Muscle layer of colon (tissue), 2 donors: ENCODE results near the gene PDE3A.

ENCODE experiments used
- H3K27ac ChIP-seq: one replicate; pipeline ENCODE4 v1.7.0; 2013; ENCODE audit warnings: low read depth, mild to moderate bottlenecking, low read length, moderate library complexity
- H3K27me3 ChIP-seq, 2 donors: one replicate each; pipeline ENCODE4 v1.7.0; 2013; ENCODE audit warnings: low read length in 2 of 2, mild to moderate bottlenecking in 2 of 2; ENCODE audit not compliant: insufficient read depth in 2 of 2, control insufficient read depth in 1 of 2
- H3K36me3 ChIP-seq: one replicate; pipeline ENCODE4 v1.7.0; 2013; ENCODE audit warnings: mild to moderate bottlenecking, low read length; ENCODE audit not compliant: insufficient read depth
- H3K4me1 ChIP-seq: one replicate; pipeline ENCODE4 v1.7.0; 2013; ENCODE audit warnings: mild to moderate bottlenecking, low read length; ENCODE audit not compliant: insufficient read depth
- H3K4me3 ChIP-seq, 2 donors: one replicate each; pipeline ENCODE4 v1.7.0; 2013; ENCODE audit warnings: low read length in 2 of 2, low read depth in 1 of 2, mild to moderate bottlenecking in 1 of 2, moderate library complexity in 1 of 2
- H3K9ac ChIP-seq: one replicate; pipeline ENCODE4 v1.7.0; 2013; ENCODE audit warnings: low read length
- H3K9me3 ChIP-seq: one replicate; pipeline ENCODE4 v1.7.0; 2013; ENCODE audit warnings: mild to moderate bottlenecking, low read length
- donor health status: abdominal sarcoma.
- donor health status: Adenocarcinoma of cecum.

PDE3A gene

DNA sequence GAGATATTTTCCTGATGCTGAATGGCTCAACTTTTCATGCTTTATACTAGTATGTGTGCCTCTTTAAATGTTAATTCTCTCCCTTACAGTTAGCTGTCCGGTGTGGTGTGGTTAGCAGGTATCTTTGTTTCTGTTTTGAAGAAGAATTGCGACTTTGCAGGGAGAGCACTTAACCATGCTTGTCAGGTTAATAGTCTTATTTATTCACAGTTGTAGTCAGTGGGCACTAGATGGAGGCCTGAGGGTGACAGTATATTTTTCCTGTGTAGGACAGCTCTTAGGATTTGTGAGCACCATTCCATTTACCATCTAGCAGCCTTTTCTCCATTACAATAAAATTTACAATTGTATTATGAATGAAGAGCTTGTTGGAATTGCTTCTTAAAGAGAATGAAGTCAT, 34.9 kb downstream of the PDE3A start:
- peaks cover 10% of the 10 kb centered on the region for H3K4me1 ChIP-seq
- H3K9me3 ChIP-seq, result no peaks in the 10 kb centered on the region
- H3K36me3 ChIP-seq, result no peaks in the 10 kb centered on the region
- no peak overlapping the region for H3K27ac ChIP-seq
- no peaks in the 10 kb centered on the region for H3K27me3 ChIP-seq
- H3K9ac ChIP-seq, result no peak overlapping the region
- no peak overlapping the region for H3K4me3 ChIP-seq

GRCh38 chr12:20404576-20405346, 36.4 kb downstream of the PDE3A start:
- H3K27ac ChIP-seq, result no peak overlapping the region
- H3K9ac ChIP-seq, result no peak overlapping the region
- H3K27me3 ChIP-seq, result no peaks in the 10 kb centered on the region
- no peaks in the 10 kb centered on the region for H3K36me3 ChIP-seq
- H3K4me3 ChIP-seq, result no peak overlapping the region
- H3K4me1 ChIP-seq, result peaks cover 14% of the 10 kb centered on the region
- no peaks in the 10 kb centered on the region for H3K9me3 ChIP-seq

GRCh38 chr12:20409607-20410377, 41.5 kb downstream of the PDE3A start:
- Histone ChIP-seq H3K9ac (no peak overlapping the region), H3K36me3 (no peaks in the 10 kb centered on the region), H3K27ac (no peak overlapping the region), H3K4me3 (no peak overlapping the region), H3K4me1 (peaks cover 21% of the 10 kb centered on the region), H3K27me3 (no peaks in the 10 kb centered on the region), H3K9me3 (no peaks in the 10 kb centered on the region)

GRCh38 chr12:20410734-20411133, 42.4 kb downstream of the PDE3A start:
- Histone ChIP-seq H3K27me3 (no peaks in the 10 kb centered on the region), H3K4me1 (peaks cover 21% of the 10 kb centered on the region), H3K27ac (no peak overlapping the region), H3K4me3 (no peak overlapping the region), H3K9me3 (no peaks in the 10 kb centered on the region), H3K36me3 (no peaks in the 10 kb centered on the region), H3K9ac (no peak overlapping the region)

DNA sequence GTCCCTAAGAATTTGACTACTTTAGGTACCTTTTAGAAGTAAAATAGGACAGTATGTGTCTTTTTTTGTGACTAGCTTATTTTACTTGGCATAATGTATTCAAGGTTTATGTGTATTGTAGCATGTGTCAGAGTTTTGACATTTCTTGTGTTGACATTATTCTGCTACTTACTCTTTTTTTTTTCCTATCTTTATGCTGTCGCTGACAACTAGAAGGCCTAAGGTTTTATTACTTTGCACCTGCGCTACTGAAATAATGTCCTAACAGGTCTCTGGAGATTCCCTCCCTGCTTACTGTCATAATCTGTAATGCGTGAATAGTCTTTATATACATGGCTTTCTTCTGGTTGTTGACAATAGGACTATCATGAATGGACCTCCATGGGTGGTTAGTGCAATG, 43.0 kb downstream of the PDE3A start:
- H3K27me3 ChIP-seq, result no peaks in the 10 kb centered on the region
- no peak overlapping the region for H3K9ac ChIP-seq
- H3K9me3 ChIP-seq, result no peaks in the 10 kb centered on the region
- no peaks in the 10 kb centered on the region for H3K36me3 ChIP-seq
- H3K27ac ChIP-seq, result no peak overlapping the region
- no peak overlapping the region for H3K4me3 ChIP-seq
- H3K4me1 ChIP-seq, result peaks cover 21% of the 10 kb centered on the region

DNA sequence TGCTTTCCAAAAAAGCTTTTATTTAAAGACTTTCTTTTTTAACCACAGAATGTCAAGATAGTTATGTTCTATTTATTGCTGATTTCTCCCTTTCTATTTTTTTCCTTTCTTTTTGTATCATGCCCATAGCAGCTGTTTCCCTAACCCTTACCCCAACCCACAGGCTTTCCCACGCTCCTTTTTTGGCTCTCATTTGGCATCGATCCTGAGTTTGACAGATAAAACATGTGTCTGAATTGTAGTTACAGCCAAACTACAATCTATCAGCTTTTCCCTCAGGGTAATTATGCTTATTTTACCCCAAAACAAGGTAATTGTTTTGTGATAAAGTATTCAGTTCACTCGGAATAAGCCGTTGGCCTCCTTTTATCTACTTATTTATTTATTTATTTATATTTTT, 46.7 kb downstream of the PDE3A start:
- no peaks in the 10 kb centered on the region for H3K9me3 ChIP-seq
- no peaks in the 10 kb centered on the region for H3K36me3 ChIP-seq
- H3K4me1 ChIP-seq, result peaks cover 20% of the 10 kb centered on the region
- H3K27me3 ChIP-seq, result no peaks in the 10 kb centered on the region
- no peak overlapping the region for H3K9ac ChIP-seq
- H3K4me3 ChIP-seq, result no peak overlapping the region
- no peak overlapping the region for H3K27ac ChIP-seq

DNA sequence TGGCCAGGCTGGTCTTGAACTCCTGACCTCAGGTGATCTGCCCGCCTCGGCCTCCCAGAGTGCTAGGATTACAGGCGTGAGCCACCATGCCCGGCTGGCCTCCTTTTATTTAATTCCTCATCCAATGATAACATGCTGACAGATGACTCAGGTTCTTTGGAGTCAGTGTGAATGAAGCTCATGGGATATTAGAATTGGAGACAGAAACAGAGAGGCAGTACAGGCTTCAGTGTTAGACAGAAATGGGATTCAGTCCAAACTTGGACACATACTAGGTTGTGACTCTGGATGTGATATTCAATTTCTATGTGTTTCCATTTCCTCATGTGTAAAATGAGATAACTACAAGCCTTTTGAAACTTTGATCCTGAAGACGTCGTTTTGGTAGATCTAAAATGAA, 47.3 kb downstream of the PDE3A start:
- Histone ChIP-seq H3K36me3 (no peaks in the 10 kb centered on the region), H3K9me3 (no peaks in the 10 kb centered on the region), H3K4me1 (peaks cover 23% of the 10 kb centered on the region), H3K27ac (no peak overlapping the region), H3K27me3 (no peaks in the 10 kb centered on the region), H3K4me3 (no peak overlapping the region), H3K9ac (no peak overlapping the region)

- Histone ChIP-seq H3K9ac (no peak overlapping the region), H3K4me3 (no peak overlapping the region), H3K4me1 (peaks cover 25% of the 10 kb centered on the region), H3K9me3 (no peaks in the 10 kb centered on the region), H3K27me3 (no peaks in the 10 kb centered on the region), H3K36me3 (no peaks in the 10 kb centered on the region), H3K27ac (no peak overlapping the region)
Measured at GRCh38 chr12:20420557-20420956, 52.2 kb downstream of the PDE3A start.

GRCh38 chr12:20421421-20421820, 53.1 kb downstream of the PDE3A start:
- Histone ChIP-seq H3K4me3 (no peak overlapping the region), H3K9me3 (no peaks in the 10 kb centered on the region), H3K36me3 (no peaks in the 10 kb centered on the region), H3K4me1 (peaks cover 25% of the 10 kb centered on the region), H3K27me3 (no peaks in the 10 kb centered on the region), H3K27ac (no peak overlapping the region), H3K9ac (no peak overlapping the region)

DNA sequence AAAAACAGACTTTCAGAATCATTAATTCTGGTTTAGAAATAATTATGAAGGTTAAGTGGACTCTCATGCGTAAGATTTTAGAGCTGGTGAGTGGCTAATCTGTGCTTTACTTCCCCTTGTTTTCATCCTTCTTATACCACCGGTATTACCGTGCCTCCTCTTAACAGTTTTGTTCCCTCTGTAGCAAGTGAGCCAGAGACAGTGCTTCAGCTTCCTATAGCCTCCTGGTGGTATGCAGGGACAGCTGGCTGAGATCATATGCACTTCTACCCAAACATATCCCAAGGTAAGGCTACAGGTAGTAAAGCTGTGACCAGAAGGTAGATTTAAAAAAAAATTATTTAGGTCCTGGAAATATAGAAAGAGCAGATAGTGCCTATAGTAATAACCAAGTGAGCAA, 55.2 kb downstream of the PDE3A start:
- Histone ChIP-seq H3K27ac (no peak overlapping the region), H3K9me3 (no peaks in the 10 kb centered on the region), H3K4me3 (no peak overlapping the region), H3K27me3 (no peaks in the 10 kb centered on the region), H3K9ac (no peak overlapping the region), H3K4me1 (peaks cover 19% of the 10 kb centered on the region), H3K36me3 (no peaks in the 10 kb centered on the region)

GRCh38 chr12:20424841-20425240, 56.5 kb downstream of the PDE3A start:
- H3K27ac ChIP-seq, result no peak overlapping the region
- no peak overlapping the region for H3K9ac ChIP-seq
- H3K9me3 ChIP-seq, result no peaks in the 10 kb centered on the region
- no peak overlapping the region for H3K4me3 ChIP-seq
- no peaks in the 10 kb centered on the region for H3K27me3 ChIP-seq
- H3K4me1 ChIP-seq, result peaks cover 28% of the 10 kb centered on the region
- no peaks in the 10 kb centered on the region for H3K36me3 ChIP-seq

GRCh38 chr12:20426191-20426590, 57.9 kb downstream of the PDE3A start:
- Histone ChIP-seq H3K9ac (no peak overlapping the region), H3K9me3 (no peaks in the 10 kb centered on the region), H3K27ac (no peak overlapping the region), H3K4me3 (no peak overlapping the region), H3K27me3 (no peaks in the 10 kb centered on the region), H3K4me1 (peaks cover 30% of the 10 kb centered on the region), H3K36me3 (no peaks in the 10 kb centered on the region)
